GM19193 (cell line): ENCODE data around the gene MED13L.

ENCODE experiments used
- POLR2A ChIP-seq: IDR thresholded peaks from 4 replicates; pipeline ENCODE4 v1.6.1; 2011; ENCODE audit not compliant: insufficient read depth, insufficient read length; ENCODE audit errors: extremely low read depth

MED13L gene

DNA sequence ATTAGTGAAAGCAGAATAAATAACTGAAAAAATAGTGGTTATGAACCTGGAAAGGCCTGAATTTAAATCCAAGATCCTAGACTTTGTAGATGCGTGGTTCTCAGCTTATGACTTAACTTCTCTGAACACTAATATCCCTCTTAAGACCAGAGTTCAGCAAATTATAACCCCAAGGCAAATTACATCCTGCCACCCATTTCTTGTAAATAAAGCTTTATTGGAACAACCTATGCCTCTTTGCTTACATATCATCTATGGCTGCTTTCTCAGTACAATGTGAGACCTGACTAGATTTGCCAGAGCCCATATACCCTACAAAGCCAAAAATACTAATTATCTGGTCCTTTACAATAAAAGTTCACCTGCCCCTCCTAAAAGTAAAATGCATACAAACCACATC lies 199.1 kb downstream of the MED13L start:
- TF ChIP-seq POLR2A, result no peak

DNA sequence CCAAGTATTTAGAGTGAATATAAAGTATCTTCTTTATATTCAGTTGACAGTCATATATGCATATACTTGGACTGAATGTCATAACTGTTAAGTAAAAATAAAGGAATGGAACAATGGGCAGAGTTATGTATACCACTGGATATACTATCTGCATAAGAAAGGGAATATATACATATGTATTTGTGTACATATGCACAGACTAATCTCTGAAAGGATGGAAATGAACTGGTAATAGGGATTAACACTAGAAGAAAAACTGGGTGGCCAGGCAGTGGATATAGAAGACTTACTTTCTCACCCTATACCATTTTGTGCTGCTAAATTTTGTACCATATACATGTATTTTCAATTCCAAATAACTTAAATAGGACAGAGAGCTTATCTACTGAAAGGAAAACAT lies 200.1 kb downstream of the MED13L start:
- no peak for TF ChIP-seq POLR2A

DNA sequence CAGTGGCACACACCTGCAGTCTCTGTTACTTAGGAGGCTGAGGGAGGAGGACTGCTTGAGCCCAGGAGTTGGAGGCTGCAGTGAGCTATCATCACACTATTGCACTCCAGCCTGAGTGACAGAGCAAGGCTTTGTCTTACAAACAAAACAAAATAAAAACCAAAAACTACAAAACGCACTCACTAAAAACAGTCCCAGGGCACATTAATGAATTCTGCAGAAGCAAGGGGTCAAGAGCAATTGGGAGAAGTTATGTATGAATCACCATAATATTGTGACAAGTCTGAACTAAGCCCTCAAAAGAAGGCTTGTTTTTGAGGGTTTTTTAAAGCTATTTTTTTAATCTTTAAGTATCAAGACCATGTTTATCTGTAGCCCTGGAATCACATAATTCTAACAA lies 201.1 kb downstream of the MED13L start:
- no peak for TF ChIP-seq POLR2A

DNA sequence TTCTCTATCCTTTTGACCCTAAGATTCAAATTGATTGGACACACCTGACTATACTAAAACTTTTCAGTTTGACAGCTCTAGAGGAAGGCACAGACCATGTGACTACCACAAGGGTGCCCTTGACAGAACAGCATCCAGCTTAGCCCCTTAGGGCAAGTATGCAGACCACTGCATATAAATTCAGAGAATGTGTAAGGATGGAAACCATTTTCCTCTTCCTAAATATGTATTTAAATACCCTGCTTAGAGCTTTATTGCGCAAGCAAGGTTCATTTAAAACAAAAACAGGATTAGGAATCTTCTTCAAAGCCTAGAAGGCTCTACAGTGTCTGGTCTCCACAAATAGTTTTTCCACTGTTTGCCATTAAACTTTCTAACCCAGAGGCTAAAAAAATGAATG lies 202.8 kb downstream of the MED13L start:
- no peak for TF ChIP-seq POLR2A

DNA sequence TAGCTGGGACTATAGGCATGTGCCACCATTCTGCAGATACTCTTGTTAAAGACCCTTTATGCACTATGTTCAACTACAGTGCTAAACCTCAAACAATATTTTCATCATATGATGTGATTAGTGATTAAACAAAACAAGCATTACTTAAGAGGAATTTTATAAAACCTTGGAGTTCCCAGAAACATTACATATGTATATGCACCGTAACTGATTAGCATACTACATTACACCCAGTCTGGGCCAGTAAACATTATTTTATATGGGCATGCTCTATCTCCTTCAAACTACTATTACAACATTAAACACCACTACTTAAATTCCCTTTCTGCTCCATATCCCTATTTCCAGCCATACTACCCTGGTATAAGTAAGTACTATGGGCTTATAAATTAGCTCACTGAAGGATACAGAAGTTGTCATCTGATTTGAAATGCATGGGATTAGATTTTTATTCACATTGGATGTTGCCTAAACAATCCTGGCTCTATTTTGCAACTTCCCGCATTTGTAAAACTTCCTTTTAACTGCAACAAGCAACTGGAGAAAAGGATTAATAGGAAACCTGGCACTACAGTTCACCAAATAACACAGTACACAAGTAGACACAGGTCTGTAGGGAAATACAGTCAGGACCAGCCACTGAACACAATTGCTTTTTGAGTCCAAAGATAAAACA lies 205.8 kb downstream of the MED13L start:
- no peak for TF ChIP-seq POLR2A

DNA sequence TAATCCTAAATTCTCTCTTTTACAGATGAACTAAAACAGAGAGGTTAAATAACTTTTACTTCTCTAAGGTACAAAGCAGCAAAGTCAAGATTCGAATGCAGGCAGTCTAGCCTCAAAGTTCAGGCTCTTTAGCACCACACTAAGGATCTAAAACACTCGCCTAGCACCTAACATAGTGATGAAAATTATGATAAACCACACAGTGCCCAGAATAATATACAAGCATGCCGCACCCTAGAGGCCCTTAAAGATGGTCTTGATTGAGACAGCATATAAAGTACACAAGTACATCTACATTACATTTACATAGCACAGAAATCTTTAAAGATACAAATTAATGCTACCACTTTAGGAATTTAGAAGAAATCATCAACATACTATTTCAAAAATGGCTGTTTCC lies 207.0 kb downstream of the MED13L start:
- TF ChIP-seq POLR2A, result no peak

DNA sequence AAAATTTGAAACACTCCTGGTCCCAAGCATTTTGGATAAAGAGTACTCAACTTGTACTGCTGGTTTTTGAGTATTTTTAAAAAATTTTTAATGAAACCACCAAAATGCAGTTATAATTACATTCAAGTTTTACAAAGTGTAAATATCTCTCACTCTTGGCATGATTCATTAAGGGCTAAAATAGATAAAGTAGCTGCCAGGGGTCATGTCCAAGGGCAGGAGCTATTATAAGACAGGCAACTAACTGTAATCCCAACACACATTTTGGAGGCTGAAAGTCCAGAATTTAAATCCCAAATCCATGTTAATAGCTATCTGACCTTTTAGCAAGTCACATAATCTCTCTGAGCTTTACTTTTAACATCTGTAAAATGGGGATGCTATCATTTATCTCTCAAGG lies 207.6 kb downstream of the MED13L start:
- no peak for TF ChIP-seq POLR2A

DNA sequence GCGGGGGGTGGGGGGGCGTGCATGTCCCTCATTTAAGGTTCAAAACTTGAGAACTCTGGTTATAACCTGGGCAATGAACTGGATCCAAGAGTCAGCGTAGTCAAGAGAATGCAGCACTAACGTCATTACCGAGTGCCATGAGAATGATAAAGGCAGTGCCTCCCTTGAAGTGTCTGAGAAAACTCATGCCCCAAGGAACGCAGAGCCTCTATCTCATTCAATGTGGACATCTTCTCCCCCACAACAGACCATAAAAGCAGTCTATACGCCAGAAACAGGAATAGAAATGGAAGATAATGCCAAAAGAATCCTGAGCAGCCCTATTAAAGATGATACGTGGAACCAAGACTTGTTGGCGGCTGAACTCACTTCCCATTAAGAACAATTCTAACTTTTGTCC lies 208.6 kb downstream of the MED13L start:
- TF ChIP-seq POLR2A, result no peak

DNA sequence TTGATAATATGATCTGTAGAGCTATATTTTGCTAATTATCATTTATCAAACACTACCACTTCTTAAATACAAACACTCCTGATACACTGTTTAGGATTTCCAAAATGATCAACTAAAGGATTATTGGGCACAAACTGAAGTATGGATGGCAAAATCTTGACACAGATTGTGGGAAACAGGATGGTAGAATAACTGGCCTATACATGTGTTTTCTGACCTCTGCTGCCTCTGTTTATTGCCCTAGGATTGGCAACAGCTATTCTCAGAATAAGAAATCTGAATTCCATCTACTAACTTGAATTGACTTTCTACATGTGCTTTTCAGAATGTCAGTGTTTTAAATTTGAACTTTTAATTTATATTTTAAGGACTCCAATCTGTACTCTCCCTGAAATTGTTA lies 209.1 kb downstream of the MED13L start:
- TF ChIP-seq POLR2A, result no peak

DNA sequence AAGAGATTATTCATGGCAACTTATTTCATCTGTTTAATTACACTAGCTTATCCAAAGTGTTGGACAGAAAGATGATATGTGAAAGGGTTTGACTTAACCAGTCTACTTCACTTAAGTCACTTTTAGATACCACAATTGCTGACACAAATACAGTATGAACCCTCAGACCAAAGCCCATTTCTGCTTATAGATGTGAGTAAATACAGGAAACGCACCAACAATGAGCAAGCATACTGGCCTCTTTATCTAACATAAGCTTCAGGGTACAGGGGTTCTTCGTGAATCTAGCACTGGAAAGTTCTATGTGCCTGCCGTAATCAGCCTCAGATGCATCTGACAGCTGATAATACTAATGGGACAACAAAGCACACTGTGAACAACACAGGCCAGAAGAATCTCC lies 209.6 kb downstream of the MED13L start:
- TF ChIP-seq POLR2A, result no peak

DNA sequence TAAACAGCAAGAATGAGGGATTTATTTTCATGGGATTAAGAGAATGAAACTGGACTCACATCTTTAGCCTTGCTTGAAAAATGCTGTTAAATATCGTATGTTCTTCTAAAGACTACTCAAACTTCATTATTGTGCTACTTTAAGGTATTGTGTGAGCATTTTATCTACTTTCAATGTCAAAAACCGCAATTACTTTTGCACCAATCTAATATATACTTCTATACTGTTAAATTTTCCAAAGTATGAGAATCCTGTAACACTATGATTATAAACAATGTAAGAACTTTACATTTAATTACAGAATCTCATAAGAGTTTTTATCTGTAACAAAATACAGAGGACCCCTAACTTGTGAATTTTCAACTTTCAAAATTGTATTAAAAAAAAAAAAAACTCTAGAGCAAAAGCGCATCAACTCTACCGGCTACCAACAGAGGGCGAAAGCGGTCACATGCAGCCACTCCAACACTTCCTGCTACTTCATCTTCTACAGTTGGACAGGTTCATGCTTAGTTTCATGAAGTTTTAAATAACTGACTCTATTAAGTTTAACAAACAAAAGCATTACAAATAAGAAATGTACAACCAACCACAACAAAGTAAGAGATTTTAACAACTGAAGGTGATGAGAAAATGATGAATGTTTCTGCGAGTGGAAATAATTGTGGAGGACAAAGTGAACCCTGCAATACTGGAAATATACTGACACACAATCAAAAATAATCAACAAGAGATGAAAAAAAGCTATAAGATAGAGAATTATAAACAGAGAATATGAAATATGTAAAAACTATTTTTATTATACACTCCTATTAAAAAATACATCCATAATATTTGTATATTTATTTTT lies 210.9 kb downstream of the MED13L start:
- TF ChIP-seq POLR2A, result no peak

DNA sequence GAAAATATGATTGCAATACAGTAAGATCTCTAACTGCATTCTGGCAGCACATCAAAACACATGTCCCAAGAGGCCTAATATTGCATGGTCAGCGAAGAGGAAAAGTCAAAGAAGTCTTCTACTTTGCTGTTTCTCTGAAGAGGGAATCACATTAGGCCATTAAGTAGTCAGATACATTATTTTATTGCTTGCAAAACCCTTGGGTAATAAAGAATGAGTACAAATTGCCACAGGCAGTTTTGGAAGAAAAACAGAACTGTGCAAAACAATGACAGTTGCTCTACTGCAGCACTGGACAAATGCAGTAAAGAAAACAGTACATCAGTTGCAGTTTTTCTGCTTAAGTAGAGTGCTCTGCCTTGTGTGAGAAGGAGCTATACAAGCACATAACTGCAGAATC lies 211.9 kb downstream of the MED13L start:
- TF ChIP-seq POLR2A, result no peak

DNA sequence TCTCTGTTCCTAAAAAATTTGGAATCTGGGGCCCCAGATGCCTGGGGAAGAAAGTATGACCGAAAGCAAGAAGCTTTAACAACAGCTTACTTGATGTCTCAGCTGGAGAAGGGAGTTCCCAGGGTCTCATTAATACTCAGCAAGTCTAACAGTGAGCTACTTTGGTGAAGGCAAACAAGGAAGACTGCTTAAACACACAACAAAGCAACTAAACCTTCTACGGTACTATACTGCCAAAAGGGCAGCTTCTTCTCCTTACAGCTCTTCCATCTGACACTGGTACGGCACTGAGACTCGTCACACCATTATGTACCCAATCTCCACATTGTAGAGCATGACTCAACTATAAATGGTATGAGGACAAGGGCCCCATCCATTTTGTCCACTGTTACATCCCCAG lies 213.0 kb downstream of the MED13L start:
- TF ChIP-seq POLR2A, result no peak

DNA sequence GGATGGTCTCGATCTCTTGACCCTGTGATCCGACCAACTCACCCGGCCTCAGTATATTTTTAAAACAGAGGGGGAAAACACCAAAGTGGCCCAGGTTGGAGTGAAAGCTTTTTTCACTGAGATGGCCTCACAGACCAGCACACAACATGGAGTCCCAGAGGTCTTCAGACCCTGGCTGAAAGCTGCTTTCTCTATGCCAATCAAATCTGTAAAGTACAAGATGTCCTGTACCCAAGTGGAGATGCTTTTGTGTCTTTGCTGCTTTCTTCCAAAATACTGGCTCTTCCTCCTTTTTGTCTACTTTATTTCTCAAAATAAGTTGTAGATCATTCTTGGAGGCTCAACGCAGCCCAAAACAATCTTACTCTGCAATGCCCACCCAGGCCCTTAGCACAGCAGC lies 214.8 kb downstream of the MED13L start:
- TF ChIP-seq POLR2A, result no peak

DNA sequence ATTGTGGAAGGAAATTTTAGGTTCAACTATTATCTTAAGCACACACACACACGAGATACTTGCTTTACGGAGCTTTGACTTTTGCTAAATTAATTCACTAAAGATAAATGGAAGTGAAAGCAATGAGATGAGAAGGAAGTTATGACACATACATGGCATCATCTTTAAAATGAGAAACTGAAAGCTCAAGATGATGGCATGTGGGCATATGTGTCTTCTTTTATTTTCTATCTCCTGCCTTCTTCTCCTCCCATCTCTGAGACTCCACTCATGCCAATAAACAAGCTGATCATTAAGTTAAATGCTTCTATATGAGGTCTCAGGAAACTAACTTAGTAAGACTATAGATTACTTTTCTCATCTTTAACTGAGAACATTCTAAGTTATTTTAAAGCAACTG lies 216.7 kb downstream of the MED13L start:
- TF ChIP-seq POLR2A, result no peak

DNA sequence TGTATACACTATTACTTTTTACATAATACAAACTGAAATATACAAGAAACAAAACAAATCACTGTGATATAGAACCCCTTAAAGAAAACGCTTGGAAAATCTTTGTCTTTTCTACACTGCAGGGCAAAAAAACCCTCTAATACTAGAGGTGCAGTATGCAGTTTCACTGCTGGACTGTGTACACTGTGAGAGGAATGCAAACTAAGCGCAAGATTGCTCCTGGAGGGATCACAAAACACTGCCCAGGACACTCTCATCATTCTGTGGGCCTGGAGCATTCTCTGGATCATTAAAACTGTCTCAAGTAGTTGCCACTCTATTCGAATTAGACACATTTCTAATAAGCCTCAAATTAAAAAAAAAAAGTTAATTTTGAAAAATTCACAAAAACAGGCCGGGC lies 217.6 kb downstream of the MED13L start:
- TF ChIP-seq POLR2A, result no peak
